HepG2 (cell line): ENCODE data around the gene UCKL1. TPM values are rescaled to one million over a fixed set of nuclear protein-coding genes. Genes with fewer than 3 reads are reported as not detected.
A peak's percentile ranks its signal among the peaks of the same experiment; 100 is the strongest.

Experiments
- ADNP ChIP-seq: sonication (generic); formaldehyde crosslinking; IDR thresholded peaks from 2 replicates; pipeline ENCODE4 v1.4.0; 2020; ENCODE audit warnings: missing genetic modification reagents
- E2F1 ChIP-seq: sonication (generic); formaldehyde crosslinking; IDR thresholded peaks from 2 replicates; pipeline ENCODE4 v1.5.0; 2020; ENCODE audit warnings: missing genetic modification reagents
- ETV5 ChIP-seq: IDR thresholded peaks from 2 replicates; pipeline ENCODE4 v1.6.1; 2018; ENCODE audit warnings: missing biosample characterization, missing genetic modification reagents, inconsistent platforms, borderline replicate concordance
- HNRNPLL ChIP-seq: fragments of 200-400 bp; formaldehyde crosslinking; IDR thresholded peaks from 2 replicates; pipeline ENCODE4 v1.6.1; 2017; ENCODE audit warnings: mild to moderate bottlenecking, low read depth, low read length; ENCODE audit not compliant: poor library complexity, severe bottlenecking
- ISL2 ChIP-seq: sonication (generic); formaldehyde crosslinking; IDR thresholded peaks from 2 replicates; pipeline ENCODE4 v1.5.0; 2020; ENCODE audit warnings: missing genetic modification reagents
- MED1 ChIP-seq: sonication (generic); formaldehyde crosslinking; IDR thresholded peaks from 2 replicates; pipeline ENCODE4 v1.4.0; 2020; ENCODE audit warnings: missing genetic modification reagents
- MYNN ChIP-seq: sonication (generic); formaldehyde crosslinking; IDR thresholded peaks from 2 replicates; pipeline ENCODE4 v1.4.0; 2020; ENCODE audit warnings: mild to moderate bottlenecking, low read depth, missing genetic modification reagents
- POLR2A ChIP-seq, 2 experiments: IDR thresholded peaks; 2 replicates each; pipeline ENCODE4 v1.6.1; 2011; ENCODE audit warnings: low read depth in 2 of 2, low read length in 2 of 2, mild to moderate bottlenecking in 1 of 2, moderate library complexity in 1 of 2; ENCODE audit not compliant: insufficient read depth in 1 of 2
- RERE ChIP-seq: IDR thresholded peaks from 2 replicates; pipeline ENCODE4 v1.6.1; 2016; ENCODE audit warnings: low read depth, missing genetic modification reagents, missing compliant biosample characterization
- SAP130 ChIP-seq: IDR thresholded peaks from 2 replicates; pipeline ENCODE4 v1.6.1; 2016; ENCODE audit warnings: low read depth
- SP1 ChIP-seq, 2 experiments: fragments of 450-650 bp in 1 of 2; sonication (generic) in 1 of 2; formaldehyde crosslinking in 1 of 2; IDR thresholded peaks; 2 replicates each; pipeline versions ENCODE4 v1.4.0 to v1.6.1; 2016 to 2020; ENCODE audit warnings: missing genetic modification reagents in 1 of 2
- TBP ChIP-seq: sonication (generic); formaldehyde crosslinking; IDR thresholded peaks from 2 replicates; pipeline ENCODE4 v1.5.0; 2020; ENCODE audit warnings: missing genetic modification reagents
- TIGD3 ChIP-seq: sonication (generic); formaldehyde crosslinking; IDR thresholded peaks from 2 replicates; pipeline ENCODE4 v1.5.1; 2020; ENCODE audit warnings: mild to moderate bottlenecking, missing genetic modification reagents, borderline replicate concordance
- ZBTB37 ChIP-seq: sonication (generic); formaldehyde crosslinking; IDR thresholded peaks from 2 replicates; pipeline ENCODE4 v1.4.0; 2020; ENCODE audit warnings: mild to moderate bottlenecking, missing genetic modification reagents
- ZC3H13 ChIP-seq: sonication (generic); formaldehyde crosslinking; IDR thresholded peaks from 2 replicates; pipeline ENCODE4 v1.8.1; 2023; ENCODE audit warnings: mild to moderate bottlenecking, missing genetic modification reagents, moderate library complexity
- ZFP41 ChIP-seq: sonication (generic); formaldehyde crosslinking; IDR thresholded peaks from 2 replicates; pipeline ENCODE4 v1.4.0; 2020; ENCODE audit warnings: mild to moderate bottlenecking, missing genetic modification reagents, borderline replicate concordance
- ZNF205 ChIP-seq: IDR thresholded peaks from 2 replicates; pipeline ENCODE4 v1.6.1; 2018; ENCODE audit warnings: missing biosample characterization, missing genetic modification reagents
- ZNF235 ChIP-seq: sonication (generic); formaldehyde crosslinking; IDR thresholded peaks from 2 replicates; pipeline ENCODE4 v1.8.1; 2023; ENCODE audit warnings: mild to moderate bottlenecking, missing genetic modification reagents, borderline replicate concordance
- ZNF460 ChIP-seq: sonication (generic); formaldehyde crosslinking; IDR thresholded peaks from 2 replicates; pipeline ENCODE4 v1.5.1; 2020; ENCODE audit warnings: missing genetic modification reagents, mild to moderate bottlenecking, borderline replicate concordance
- ZNF704 ChIP-seq: sonication (generic); formaldehyde crosslinking; IDR thresholded peaks from 2 replicates; pipeline ENCODE4 v1.8.1; 2023; ENCODE audit warnings: mild to moderate bottlenecking, inconsistent platforms, moderate library complexity, missing genetic modification reagents, borderline replicate concordance
- ZNF780A ChIP-seq: sonication (generic); formaldehyde crosslinking; IDR thresholded peaks from 2 replicates; pipeline ENCODE4 v1.8.0; 2022; ENCODE audit warnings: mild to moderate bottlenecking, missing genetic modification reagents, moderate library complexity
- polyA plus RNA-seq, 8 experiments: library from polyadenylated mRNA; depleted of rRNA in 3 of 8; stranded (reverse) in 7 of 8; unstranded in 1 of 8; fragments of >200 nt; fragmentation: Illumina TruSeq in 4 of 8; extraction: Trizol in 4 of 8; gene quantifications; 2 replicates each; pipeline versions ENCODE4 v1.2.1 to v1.2.3, GENCODE V29; 2011 to 2016; ENCODE audit warnings: low read depth in 4 of 8, missing spikeins in 1 of 8, mixed read lengths in 1 of 8; ENCODE audit not compliant: insufficient read depth in 1 of 8
- total RNA-seq, 5 experiments: library from RNA; depleted of rRNA; stranded (reverse); fragments of >200 nt; fragmentation: Illumina TruSeq; extraction: Trizol; gene quantifications; 2 replicates each; pipeline ENCODE4 v1.2.3, GENCODE V29; 2016; ENCODE audit warnings: low read depth in 1 of 5

Gene UCKL1
- total and polyA plus RNA-seq, 2 of the 13 experiments (the other 11 are each of a cell fraction or from before 2014, with no cell fraction given) = 50.2 to 126 TPM

GRCh38 chr20:63940071-63940471 is 16.1 kb downstream of the UCKL1 start (continued):
- no peak for TF ChIP-seq TIGD3 (CRISPR knock-in tag)
- no peak for TF ChIP-seq RERE
- TF ChIP-seq HNRNPLL = no peak
- no peak for TF ChIP-seq SAP130 (CRISPR knock-in tag)
- TF ChIP-seq POLR2A (IDR thresholded peaks at IDR 0.05; ENCODE audit: insufficient read depth in 1 of 2, low read depth in 2 of 2, low read length in 2 of 2) = peak in 1 of 2 experiments; percentile 54; a peak in 2 of 4 replicates
- TF ChIP-seq ISL2 (CRISPR knock-in tag) = no peak
- no peak for TF ChIP-seq MED1
- no peak for TF ChIP-seq ZNF460 (CRISPR knock-in tag)
- no peak for TF ChIP-seq SP1 (IDR thresholded peaks at IDR 0.05)
- TF ChIP-seq SP1 (CRISPR knock-in tag; IDR thresholded peaks at IDR 0.05) = 0 out of 2 replicates have a peak, but pooled peaks have one; percentile 1
- TF ChIP-seq ZNF780A (CRISPR knock-in tag) = no peak
- no peak for TF ChIP-seq ZNF235 (CRISPR knock-in tag)
- no peak for TF ChIP-seq TBP
- TF ChIP-seq ZFP41 (CRISPR knock-in tag) = no peak
- no peak for TF ChIP-seq ETV5 (CRISPR knock-in tag)
- no peak for TF ChIP-seq MYNN (CRISPR knock-in tag)
- no peak for TF ChIP-seq ZNF704 (CRISPR knock-in tag)
- TF ChIP-seq ZC3H13 (CRISPR knock-in tag) = 0 out of 2 replicates have a peak, but pooled peaks have one; percentile 19
- no peak for TF ChIP-seq ZBTB37 (CRISPR knock-in tag)
- TF ChIP-seq E2F1 = no peak
- TF ChIP-seq ZNF205 = no peak
- no peak for TF ChIP-seq ADNP (CRISPR knock-in tag)
